ENCODE measurements around the gene ZNF212.
"Not testable (repeated sequence)": the region's sequence is repeated elsewhere in the genome, so short reads cannot be mapped to it uniquely, and the experiment has no call there.

The ZNF212 gene

DNA sequence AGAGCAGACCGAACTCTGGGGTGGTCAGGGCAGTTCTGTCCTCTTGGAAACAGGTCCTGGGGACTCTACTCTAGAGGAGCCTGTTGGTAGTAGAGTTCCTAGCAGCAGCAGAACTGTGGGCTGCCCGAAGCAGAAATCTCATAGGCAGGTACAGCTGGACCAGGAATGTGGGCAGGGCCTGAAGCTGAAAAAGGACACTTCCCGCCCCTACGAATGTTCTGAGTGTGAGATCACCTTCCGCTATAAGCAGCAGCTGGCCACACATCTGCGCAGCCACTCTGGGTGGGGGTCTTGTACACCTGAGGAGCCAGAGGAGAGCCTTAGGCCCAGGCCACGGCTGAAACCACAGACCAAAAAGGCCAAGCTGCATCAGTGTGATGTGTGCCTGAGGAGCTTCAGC, 14.2 kb downstream of the ZNF212 start:
- no peak for DNase-seq (ENCODE audit: low read depth)

DNA sequence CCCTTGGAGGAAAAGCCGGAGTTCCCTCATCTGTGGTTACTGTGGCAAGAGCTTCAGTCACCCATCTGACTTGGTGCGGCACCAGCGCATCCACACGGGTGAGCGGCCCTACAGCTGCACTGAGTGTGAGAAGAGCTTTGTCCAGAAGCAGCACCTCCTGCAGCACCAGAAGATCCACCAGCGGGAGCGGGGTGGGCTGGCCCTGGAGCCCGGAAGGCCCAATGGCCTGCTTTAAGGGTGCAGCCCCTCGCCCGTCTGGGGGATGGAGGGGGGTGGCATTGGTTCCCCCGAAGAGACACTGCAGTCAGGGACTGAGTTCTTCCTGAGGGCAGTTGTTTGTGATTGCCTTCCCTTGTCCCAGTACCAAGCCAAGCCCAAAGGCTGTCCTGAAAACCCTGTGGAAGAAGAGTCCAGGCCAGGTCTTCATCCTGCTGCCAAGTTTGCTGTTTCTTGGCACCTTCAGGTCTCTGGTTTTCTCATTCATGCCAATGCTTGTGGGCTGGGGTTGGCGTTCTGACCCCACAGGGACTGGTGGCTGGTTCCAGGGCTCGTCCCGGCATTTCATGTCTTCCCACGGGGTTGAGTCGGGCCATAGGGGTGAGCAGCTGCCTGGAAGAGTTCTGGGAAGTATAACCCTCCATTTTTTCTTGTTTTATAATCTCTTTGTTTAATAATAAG, 14.9 kb downstream of the ZNF212 start:
- no peak for DNase-seq (ENCODE audit: low read depth)

DNA sequence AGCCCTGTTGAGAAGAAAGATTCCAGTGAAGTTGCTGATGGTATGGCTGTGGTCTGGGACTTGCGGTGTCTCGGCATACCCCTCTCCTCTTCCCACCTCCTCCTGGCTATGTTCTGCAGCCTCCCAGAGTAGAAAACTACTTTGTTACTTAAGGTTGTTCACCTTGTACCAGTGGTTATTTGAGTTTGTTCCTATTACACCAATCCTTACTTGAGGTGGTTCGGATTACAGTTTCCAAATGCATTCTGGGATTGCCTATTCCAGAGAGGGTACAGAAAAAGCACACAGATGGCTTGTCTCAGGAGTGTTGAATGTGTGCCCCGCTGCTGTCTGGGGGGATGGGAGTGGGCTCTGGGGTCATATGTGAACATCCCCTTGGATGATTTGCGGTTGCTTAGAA, 15.7 kb downstream of the ZNF212 start:
- no peak for DNase-seq (ENCODE audit: low read depth)

DNA sequence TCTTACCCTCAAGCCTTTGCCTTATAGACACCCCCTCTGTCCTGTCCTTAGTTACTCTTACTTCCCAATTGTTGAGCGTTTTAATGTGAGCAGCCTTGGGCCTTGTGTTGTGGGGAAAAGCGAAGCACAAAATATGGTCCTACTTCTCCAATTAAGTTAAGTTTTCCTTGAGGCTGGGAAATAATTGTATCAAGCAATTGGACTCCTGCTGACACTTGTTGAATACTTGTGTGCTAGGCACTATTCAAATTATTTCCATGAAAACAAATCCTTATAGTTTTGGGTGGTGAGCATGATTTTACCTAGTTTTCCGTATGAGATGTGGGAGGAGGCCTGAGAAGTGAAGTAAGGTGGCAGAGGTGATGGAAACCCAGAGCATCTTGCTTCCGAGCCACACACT, 17.1 kb downstream of the ZNF212 start:
- no peak for DNase-seq (ENCODE audit: low read depth)

DNA sequence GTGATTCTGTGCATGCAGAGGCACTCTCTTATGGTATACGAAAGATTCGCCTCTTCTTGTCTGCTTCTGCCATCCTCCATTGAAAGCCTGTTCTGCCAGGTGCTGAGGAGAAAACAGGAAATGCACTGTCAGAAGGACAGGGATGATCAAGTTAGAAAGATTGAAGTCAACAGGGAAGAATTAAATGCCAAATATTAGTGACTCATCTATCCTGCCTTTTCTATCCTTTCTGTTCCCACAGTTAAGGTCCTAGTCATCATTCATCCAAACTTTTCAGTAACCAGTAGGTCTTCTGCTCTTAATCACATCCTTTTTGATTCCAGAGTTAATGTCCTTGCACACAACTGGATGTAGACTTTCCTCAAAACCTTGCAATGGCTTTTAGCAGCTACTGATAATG, 17.7 kb downstream of the ZNF212 start:
- DNase-seq (ENCODE audit: low read depth) = no peak

DNA sequence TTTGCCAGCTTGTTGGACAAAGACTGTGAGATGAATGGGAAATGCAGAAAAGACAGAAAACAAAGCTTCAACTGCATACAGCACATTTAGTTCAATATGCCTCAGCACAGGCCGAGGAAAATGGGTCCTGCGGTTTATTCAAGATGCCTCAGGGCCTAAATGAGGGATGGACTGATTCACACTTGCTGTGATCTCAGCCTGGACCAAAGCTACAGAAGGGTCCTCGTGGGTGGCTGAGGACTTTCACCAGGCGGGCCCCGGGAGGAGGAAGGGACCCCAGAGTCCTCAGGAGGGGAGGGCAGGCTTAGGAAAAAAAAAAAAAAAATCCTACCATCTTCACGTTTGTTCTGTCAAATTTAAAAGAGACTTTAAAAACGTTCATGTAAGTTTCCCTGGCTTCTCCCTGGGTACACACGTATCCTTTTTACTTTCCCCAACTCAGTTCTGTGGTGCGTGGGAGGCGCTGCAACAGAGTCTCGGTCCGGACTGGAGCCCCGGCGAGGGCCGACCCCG, 21.9 kb downstream of the ZNF212 start:
- DNase-seq (ENCODE audit: low read depth) = no peak

DNA sequence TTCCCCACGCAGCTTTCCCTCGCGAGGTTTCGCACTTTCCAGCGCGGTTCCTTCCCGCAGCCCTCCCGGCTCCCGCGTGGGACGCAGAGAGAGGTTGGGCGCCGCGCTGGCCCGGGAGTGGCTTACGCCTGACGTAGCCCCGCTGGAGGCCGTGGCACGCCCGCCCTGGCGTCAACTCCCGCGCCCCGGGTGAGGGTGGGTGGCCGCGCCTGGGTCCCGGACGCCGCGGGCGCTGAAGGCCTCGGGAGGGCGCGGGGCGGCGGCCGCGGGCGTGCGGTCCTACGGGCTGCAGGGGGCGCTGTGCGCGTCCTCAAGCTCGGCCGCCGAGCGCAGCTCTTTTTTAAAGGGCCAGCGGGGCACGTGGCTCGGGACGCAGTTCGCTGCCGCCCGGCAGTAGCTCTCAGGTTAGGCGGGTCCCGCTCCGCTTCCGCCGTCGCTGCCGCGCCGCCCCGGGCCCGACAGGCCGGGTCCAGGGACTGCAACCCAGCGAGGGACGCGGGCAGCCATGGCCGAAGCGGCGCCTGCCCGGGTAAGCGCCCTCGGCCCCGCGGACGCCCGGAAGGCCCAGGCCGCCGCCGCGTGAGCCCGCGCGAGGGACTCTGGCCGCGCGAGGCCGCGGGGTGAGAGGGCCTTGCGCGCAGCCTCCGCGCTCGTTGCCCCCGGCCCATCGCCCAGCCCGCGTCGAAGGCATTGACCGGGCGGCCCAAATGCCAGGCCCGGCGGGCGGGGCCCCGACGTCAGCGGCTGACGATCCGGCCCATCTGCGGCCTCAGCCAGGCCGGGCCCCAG, 22.6 kb downstream of the ZNF212 start, which contains the start of gene ZNF783:
Gene ZNF783 (plus strand): TSS at position 368 of the 789 bp plus-strand sequence. CDS start 138 bp downstream, at position 506.
- DNase-seq (ENCODE audit: low read depth) = peak; percentile 64

DNA sequence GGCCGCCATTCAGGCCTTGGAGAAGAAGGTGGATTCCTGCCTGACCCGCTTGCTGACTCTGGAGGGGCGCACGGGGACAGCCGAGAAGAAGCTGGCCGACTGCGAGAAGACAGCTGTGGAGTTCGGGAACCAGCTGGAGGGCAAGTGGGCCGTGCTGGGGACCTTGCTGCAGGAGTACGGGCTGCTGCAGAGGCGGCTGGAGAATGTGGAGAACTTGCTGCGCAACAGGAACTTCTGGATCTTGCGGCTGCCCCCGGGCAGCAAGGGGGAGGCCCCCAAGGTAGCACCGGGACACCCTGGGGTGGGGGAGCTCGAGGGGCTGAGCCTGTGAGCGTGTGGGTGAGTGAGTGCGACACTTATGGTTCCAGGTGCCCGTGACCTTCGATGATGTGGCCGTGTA, 27.0 kb downstream of the ZNF212 start:
- DNase-seq (ENCODE audit: low read depth) = no peak

DNA sequence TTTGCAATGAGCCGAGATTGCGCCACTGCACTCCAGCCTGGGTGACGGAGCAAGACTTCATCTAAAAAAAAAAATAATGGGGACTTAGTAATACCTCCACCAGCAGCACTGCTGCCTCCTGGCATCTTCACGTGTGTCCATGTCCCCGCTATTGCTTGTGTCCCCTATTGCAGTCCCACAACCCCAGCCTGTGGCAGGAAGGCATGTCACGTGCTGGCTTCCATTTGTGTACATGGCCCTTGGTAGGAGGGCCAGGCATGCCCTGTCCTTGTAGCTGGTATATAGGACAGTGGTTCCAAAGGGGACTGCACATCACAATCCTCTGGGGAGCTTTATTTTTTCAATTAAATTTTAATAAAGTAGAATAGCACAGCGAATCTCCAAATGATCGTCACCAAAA, 28.3 kb downstream of the ZNF212 start:
- DNase-seq (ENCODE audit: low read depth) = no peak

DNA sequence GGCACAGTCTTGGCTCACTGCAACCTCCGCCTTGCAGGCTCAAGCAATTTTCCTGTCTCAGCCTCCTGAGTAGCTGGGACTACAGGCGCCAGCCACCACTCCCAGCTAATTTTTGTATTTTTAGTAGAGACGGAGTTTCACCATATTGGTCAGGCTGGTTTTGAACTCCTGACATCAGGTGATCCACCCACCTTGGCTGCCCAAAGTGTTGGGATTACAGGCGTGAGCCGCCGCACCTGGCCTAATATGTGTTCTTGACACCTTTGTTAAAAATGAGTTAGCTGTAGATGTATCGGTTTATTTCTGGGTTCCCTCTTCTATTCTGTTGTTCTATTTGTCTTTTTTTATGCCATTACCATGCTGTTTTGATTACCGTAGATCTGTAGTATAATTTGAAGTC, 35.0 kb downstream of the ZNF212 start:
- not testable (repeated sequence) for DNase-seq (ENCODE audit: low read depth)

DNA sequence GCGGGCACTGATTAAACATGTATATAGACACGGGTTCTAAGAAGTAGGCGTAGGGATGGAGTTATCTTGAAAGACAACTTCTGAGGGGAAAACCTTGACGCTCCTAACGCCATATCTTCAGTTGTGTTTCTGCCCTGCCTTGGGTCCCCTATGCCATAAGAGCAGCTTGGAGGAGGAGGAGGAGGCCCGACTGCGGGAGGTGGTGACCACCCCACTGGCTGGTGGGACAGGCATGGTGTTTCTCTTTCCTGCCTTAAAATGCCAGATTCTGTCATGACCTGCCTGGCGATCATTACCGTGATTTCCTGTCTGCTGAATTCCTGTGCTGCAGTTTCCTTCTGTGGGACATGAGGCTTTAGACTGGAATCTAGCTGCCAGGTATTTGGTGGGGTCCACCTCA, 38.4 kb downstream of the ZNF212 start:
- no peak for DNase-seq (ENCODE audit: low read depth)

DNA sequence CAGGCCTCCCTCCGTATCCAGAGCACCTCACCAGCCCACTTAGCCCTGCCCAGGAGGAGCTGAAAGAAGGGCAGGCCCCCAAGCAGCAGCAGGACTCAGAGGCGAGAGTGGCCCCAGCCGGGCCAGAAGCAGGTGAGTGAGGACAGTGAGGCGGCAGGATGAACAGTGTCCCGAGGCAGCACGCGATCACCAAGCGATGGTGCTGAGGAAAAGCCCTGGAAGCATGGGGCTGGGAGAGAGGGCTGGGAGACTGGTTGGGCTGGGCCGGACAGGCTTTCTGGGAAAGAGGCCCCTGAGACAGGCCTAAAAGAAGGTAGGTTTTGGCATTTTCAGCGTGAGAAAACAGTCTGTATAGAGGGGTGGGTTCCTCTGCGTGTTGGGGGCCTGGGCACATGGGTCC, 38.9 kb downstream of the ZNF212 start:
- no peak for DNase-seq (ENCODE audit: low read depth)

DNA sequence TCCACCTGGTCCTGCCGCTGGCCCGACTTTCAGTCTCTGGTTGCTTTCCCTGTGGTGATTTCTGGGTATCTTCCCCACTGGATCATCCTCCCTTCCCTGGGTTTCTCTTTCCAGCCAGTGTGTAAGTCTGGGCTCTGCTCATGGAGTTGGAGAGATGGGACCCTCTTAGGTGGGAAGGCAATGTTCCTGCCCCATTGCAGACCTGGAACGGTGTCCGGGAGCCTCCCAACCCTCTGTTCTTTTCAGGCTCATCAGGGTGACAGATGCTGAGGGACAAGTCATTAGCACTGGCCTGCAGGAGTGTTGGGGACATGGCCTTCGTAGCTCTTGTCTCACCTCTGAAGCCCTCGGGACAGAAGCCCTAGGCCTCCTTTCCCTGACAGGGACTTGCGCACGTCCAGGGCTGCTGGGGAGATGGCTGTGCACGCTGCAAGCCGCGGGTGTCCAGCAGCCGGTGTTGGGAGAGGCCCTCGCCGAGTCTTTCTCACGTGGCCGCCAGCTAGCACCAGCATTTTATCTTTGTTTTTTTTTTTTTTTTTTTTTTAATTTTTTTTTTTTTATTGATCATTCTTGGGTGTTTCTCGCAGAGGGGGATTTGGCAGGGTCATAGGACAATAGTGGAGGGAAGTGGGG, 39.8 kb downstream of the ZNF212 start:
- no peak for DNase-seq (ENCODE audit: low read depth)

DNA sequence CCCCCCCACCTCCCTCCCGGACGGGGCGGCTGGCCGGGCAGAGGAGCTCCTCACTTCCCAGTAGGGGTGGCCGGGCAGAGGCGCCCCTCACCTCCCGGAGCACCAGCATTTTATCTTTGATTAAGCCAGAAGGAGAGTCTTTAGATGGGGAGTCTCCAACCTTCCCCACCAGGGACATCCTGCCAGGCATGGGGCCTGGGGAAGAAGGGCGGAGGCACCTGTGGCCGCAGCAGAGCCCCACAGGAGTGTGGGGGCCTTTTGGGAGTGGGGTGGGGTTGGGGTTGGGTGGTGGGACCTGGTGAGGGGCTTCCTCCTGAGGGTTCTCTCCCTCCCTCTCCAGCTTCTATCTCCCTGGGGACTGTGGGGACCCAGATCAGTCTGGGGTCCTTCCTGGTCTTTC, 40.7 kb downstream of the ZNF212 start:
- no peak for DNase-seq (ENCODE audit: low read depth)

DNA sequence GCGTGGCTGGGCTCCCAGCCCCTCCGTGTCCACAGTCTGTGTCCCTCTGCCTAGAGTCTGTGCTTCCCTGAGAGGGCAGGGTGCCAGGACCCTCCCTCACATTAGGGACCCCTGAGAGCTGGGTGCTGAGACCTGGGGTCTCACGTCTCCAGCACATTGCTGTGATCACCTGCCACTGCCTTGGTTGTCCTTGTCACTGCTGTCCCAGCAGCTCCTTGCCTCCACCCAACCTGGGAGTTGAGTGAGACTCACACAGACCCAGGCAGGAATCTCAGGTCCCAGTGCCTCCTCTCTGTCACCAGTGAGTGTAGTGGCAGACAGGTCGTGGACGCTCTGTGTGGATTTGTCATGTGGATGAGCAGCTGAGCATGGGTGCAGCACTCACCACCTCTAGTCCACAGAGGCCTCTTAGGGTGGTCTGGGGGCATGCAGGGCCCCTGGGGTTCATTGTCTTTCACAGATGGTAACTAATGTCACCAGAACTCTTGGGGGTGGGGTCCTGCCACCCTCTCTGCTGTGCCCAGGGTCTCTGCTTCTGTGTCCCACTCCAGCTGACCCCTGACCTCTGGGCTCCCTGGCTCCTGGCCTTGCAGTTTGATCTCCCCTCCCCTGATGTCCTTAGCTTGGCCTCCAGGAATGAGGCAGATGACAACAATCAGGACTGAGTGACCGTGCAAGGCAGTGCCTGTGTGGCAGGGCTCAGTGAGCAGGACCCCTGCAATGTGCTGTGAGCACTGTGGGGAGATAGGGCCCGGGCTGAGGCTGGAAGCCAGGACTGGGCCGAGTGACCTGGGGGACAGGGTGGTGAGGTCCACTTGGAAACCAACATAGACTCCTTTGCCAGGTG, 41.4 kb downstream of the ZNF212 start:
- no peak for DNase-seq (ENCODE audit: low read depth)

DNA sequence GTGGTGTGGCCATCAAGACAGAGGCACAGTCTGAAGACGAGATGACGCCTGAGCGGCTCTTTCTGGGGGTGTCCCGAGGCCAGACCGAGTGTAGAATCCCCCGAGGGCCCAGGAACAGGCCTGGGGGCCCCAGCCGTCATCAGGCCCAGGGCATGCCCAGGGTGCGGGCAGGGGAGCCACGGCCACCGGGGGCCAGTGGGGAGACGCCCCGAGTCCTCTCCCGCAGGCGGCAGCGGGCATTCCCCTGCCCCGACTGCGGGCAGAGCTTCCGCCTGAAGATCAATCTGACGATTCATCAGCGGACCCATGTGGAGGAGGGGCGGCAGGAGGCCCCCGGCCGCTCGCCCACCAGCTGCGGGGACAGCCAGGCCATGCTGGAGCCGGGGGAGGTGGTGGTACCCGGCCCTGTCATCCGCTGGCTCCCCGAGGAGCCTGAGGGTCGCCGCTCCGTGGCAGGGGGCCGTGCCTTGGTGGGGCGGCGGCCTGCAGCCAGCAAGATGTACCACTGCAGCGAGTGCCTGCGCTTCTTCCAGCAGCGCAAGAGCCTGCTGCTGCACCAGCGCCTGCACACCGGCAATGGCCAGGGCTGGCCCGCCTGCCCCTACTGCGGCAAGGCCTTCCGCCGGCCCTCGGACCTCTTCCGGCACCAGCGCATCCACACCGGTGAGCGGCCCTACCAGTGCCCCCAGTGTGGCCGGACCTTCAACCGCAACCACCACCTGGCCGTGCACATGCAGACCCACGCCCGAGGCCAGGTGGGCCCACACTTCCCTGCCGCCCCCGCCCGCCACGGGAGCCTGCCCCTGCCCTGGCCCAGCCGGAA, 42.3 kb downstream of the ZNF212 start:
- DNase-seq (ENCODE audit: low read depth) = no peak

DNA sequence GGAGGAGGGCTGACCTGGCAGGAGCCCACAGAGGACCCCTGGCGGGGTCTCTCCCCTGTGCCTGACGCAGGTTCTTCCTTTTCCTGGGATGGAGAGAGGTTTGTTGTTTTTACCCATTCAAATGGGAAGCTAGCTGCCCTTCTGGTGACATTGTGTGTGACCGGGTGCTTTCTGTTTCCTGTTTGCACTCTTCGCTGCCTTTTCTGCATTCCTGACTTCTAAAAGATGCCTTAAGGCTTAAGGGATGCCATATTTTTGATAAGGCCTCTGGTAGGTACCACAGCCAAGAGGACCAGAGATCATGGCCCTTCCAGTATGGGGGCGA, 42.8 kb downstream of the ZNF212 start:
- no peak for DNase-seq (ENCODE audit: low read depth)

DNA sequence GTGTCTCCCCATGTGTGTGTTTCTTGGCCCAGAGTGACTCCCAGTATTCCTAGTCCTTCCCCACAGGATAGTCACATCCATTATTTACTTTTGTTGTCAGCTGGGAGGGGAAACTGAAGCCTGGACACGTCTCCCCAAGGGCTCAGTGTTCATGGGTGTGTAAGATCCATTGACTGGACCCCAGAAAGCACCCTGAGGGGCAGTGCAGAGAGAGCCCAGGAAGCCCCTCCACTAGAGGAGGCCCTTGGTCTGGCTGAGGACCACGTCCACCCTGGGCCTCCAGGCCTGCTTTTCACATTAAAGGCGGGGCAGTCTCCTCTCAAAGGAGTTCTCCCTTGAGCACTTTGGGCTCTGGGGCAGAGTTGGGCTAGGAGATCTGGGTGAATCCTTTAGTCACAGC, 43.9 kb downstream of the ZNF212 start:
- no peak for DNase-seq (ENCODE audit: low read depth)

DNA sequence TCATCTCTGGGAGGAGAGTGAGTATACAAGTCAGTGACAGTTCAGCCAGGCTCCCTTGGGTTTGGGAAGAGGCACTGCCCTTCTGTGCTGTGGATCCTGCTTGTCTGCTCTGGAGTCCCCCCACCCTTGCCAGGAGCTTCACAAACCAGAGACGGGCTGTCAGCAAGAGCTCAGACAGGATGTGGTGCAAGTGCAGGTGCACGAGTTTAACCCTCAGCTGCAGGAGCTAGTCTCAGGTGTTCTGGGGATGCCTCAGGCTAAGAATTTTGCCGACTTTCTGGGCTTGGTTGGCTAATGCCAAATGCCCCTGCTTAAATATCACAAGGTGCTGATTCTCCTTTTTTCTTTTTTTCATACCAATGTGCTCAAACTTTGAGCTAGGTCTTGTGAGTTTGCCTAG, 44.9 kb downstream of the ZNF212 start:
- no peak for DNase-seq (ENCODE audit: low read depth)

DNA sequence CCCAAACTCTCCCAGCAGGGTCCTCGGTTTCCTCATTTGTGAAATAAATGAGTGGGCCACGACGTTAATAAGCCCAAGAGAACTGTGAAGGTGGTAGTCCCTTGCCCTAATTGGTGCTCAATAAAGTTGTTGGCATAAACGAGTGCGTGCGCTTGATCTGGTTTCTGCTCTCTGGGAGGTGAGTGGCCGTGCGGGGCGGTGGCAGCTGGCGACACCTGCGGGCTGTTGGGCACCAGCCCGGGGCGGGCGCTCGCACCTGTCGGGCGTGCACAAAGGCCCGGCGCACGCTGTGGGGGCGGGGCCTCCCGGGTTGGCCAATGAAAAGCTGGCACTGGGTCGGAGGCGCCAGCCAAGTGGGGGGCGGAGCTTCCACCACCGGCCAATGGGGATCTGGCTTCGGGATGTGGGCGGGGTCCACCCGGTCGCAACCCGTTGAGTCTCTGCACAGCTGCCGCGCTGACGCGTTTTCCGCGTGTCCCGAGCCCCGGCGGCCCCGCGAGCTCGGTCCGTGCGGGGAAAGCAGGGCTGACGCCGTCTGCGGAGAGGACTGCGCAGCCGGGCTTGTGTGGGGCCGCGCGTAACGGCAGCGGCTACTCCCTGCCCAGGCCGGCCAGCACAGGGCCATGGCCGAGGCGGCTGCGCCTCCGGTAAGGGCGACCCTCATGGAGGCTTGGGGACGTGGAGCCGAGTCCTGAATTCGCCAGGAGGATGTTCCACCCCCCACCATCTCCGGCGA, 45.6 kb downstream of the ZNF212 start:
- DNase-seq (ENCODE audit: low read depth) = peak; percentile 93

DNA sequence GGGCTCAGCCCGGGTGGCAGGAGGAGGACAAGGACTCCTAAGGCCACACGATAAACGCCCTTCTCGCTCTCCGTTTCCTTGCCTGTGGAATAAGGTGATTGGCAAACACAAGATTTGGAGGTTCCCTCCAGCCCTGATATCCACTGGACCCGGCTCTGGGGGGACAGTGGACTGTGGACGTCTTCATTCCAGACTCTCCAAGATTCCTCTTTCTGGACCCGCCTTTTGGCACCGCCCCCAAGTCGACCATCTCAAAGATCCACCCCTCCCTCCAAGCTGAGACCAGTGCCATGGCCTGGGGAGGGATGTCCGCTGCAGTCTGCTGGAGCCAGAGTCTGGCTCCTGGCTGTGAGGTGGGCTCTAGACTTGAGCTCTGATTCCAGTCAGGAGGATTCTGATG, 46.2 kb downstream of the ZNF212 start:
- no peak for DNase-seq (ENCODE audit: low read depth)
